Activated naive CD4-positive, alpha-beta T cell treated with Interleukin-2 at 50 U/mL for 16 hours (primary cell): ENCODE results near the gene AKAP1.

Source experiments
- DNase-seq: peaks from one replicate; pipeline ENCODE4 v3.0.0-alpha.2; 2020

AKAP1 gene

GRCh38 chr17:57084802-57085447 is at the start of gene AKAP1:
AKAP1 (plus strand) TSS chr17:57085246; CDS start chr17:57105465, 20,219 bp downstream.
- DNase-seq: peak; percentile 94

DNA sequence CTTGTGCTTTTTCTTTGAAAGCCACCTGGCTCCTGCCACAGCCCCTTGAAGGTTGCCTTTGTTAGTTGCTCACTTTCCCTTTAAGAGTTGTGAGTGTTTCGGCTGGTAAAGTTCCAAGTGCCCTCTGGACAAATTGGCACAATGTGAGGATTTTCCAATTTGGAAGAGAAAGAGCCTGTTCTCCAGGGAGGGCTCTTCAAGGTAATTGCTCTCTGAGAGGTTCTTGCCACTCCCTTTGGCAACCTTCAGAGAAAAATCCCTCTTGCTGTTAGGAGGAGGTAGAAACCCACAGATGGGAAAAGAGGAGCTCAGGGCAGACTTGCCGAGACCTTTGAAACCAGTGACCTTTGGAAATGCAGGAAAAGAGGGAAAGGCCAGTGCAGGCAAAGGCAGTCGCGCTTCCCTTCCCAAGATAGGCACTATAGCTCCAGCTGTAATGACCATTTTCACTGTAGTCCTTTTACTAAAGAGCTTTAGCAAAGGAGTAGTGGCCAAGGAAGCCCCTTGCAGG is 49.0 kb upstream of the AKAP1 start:
- no peak for DNase-seq

GRCh38 chr17:57037411-57037810 is 47.6 kb upstream of the AKAP1 start:
- DNase-seq: no peak

- no peak for DNase-seq
Observed at GRCh38 chr17:57038486-57038885, 46.6 kb upstream of the AKAP1 start.

GRCh38 chr17:57040571-57040970 is 44.5 kb upstream of the AKAP1 start:
- no peak for DNase-seq

DNA sequence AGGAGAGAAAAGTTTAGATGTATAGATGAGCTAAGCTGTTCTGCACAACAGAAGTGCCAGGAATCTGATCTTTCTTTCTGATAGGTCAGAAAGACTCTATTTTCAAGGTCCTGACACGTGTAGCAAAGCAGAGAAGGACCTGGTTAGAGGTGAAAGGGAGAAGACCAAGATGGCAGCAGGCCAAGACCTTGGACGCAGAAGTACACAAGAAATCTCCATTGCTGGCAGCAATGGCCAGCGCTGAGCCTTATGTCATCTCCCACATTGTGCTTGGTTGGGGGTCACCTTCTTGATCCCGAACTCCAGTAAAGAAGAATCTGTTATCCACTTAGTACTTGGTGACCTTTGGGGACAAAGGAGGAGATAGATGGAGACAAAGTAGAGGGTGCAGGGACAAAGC is 41.8 kb upstream of the AKAP1 start:
- no peak for DNase-seq

- DNase-seq: no peak
Observed at GRCh38 chr17:57044976-57045867, 39.8 kb upstream of the AKAP1 start.

- DNase-seq: peak; percentile 51
Observed at GRCh38 chr17:57045868-57046704, 39.0 kb upstream of the AKAP1 start.

DNA sequence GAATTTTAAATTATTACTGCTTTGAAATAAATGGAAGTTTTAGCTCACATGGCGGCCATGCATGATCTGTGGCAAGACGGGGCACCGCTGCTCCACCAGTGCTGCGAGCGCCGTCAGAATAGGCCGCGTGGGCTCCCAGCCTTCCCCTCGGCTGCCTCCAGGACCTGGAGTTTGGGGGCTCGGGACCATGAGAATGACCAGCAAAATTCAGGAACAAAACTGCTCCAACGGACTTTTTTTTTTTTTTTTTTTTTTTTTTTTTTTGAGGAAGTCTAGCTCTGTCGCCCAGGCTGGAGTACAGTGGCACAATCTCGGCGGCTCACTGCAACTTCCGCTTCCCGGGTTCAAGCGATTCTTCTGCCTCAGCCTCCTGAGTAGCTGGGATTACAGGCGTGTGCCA is 38.3 kb upstream of the AKAP1 start:
- no peak for DNase-seq

GRCh38 chr17:57048096-57048495 is 37.0 kb upstream of the AKAP1 start:
- DNase-seq: no peak

DNA sequence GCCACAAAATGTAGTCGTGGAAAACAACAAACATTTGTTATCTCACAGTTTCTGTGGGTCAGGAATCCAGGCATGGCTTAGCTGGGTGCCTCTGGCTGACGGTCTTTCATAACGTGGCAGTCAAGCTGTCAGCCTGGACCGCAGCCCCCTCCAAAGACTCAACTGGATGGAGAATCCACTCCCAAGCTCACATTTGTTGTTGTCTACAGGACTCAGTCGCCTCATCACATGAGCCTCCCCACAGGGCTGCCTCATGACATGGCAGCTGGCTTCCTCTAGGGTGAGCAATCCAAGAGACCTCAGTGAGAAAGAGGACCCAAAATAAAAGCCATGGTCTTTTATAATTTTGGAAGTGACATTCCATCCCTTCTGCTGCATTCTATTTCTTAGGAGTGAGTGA is 34.7 kb upstream of the AKAP1 start:
- no peak for DNase-seq

DNA sequence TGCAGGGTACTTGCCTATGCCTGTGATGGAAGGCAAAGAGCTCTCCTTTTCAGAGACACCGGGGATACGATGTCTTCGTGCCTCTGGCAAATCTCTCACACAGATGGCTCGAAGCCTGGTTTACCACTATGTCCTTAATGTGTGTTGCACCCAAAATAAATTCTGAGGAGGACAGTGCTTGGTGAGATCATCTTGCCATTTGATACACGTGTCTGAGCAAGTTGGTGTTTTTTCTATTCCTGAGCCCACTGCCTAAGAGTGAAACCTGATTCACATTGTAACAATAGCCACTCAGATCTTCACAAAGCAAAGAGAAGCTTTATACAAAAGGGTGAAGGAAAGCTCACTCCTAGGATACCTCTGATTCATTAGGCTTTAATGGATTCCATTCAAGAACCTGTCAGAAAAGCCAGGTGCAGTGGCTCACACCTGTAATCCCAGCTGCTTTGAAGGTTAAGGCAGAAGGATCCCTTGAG is 33.1 kb upstream of the AKAP1 start:
- DNase-seq: no peak

GRCh38 chr17:57062865-57063264 is 22.2 kb upstream of the AKAP1 start:
- DNase-seq: no peak

GRCh38 chr17:57067162-57067561 is 17.9 kb upstream of the AKAP1 start:
- DNase-seq: no peak

- DNase-seq: no peak
Observed at GRCh38 chr17:57067781-57068180, 17.3 kb upstream of the AKAP1 start.

DNA sequence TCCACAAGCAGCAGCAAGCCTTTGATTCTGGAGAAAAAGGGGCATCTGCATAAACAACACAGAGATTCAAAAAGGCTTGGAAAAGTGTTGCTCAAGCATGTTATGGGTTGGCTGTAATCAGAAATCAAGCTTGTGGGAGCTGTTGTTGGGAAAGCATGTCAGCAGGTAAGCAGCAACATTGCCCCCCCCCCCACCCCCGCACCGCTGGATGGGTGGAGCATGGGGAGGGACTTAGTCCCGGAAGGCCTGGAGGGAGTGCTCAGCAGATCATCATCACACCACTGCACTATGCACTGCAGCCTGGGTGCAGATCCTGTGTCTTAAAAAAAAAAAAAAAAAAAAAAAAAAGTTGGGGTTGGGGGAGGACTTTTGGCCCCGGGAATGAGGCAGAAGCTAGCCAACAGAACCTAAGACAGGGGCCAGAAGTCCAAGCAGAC is 16.8 kb upstream of the AKAP1 start:
- DNase-seq: no peak

- DNase-seq: no peak
Observed at GRCh38 chr17:57068707-57069106, 16.3 kb upstream of the AKAP1 start.

DNA sequence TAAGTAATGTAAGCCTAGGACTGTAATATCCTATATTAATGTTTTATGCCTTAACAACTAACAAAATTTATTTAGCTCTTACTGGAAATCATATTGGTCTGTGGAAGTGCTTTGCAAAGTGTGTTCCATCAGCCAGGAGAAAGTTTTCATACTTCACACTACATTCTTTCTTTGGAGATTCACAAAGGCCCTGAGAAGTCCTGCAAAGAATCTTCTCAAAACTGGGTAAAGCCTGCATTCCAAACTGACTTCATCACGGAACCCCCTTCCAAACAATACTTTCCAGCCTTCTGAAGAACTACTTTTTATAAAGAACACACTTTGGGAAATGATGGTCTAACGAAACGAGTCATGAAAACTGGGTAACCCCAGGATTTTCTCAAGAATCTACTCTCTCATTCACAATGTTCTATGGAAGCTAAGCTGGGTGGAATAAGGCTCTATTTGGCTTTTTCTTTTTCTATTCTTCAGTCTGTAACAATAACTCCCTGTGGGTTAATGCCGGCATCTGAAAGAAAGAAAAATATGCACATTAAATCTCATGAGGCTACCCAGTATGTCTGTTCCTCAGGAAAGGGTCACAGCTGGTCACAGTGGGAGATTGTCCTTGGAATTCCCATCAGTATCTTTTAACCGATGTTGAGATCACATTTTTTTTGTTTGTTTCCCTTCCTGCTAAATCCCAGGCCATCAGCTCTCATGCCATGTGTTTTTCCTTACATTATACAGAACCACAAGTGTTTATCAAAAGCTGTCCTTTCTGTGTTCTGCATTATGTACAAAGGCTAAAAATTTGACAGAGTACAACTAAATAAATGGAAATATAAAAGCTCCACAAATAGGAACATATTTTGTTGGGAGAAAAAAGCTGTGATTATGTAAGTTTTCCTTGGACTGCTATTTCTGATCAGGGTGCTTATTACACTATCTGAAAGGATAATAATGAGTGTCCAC is 12.8 kb upstream of the AKAP1 start:
- DNase-seq: no peak

DNA sequence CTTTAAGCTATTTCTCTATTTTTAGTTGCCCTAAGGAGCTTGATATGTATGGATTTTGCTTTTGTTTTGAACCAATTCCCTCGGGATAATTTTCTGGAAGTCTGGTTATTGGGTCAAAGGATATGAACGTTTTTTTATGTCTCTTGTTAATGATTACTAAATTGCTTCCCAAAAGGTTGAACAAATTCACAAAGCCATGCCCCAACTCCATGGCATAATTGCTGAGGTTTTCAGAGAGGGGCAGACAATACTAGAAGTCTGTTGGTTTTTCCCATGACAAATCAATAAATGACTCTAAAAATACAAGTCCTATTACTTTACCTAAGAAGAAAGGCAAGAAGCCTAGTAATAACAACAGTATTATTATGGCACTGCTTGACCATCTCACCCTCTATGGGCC is 11.4 kb upstream of the AKAP1 start:
- DNase-seq: no peak

GRCh38 chr17:57075193-57075592 is 9.9 kb upstream of the AKAP1 start:
- no peak for DNase-seq

DNA sequence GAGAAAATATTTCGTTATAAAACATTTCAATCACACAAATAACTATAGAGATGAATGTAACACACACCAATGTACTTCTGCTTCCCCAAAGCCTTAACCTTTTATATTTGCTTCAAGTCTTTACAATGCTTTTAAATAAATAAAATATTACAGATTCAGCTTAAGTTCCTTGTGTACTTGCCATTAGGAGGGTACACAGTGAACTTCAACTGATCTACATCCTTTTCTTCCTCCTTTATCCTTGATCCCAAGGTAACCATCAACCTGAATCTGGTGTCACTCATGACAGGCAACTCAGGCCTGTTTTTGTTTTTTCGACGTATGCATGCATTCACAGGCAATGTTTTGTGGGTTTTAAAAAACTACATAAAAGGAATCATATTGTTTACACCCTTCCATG is 9.3 kb upstream of the AKAP1 start:
- no peak for DNase-seq

GRCh38 chr17:57077000-57077399 is 8.0 kb upstream of the AKAP1 start:
- no peak for DNase-seq
